Ishikawa (cell line): ENCODE results near the gene PRXL2B.

Source experiments
- CEBPB ChIP-seq: IDR thresholded peaks from 2 replicates; pipeline ENCODE4 v1.6.1; 2012
- CREB1 ChIP-seq: IDR thresholded peaks from 2 replicates; pipeline ENCODE4 v1.6.1; 2012; ENCODE audit warnings: low read depth
- EGR1 ChIP-seq: IDR thresholded peaks from 2 replicates; pipeline ENCODE4 v1.6.1; 2012
- EP300 ChIP-seq: IDR thresholded peaks from 2 replicates; pipeline ENCODE4 v1.6.1; 2012; ENCODE audit warnings: borderline replicate concordance
- FOXM1 ChIP-seq: IDR thresholded peaks from 2 replicates; pipeline ENCODE4 v1.6.1; 2012; ENCODE audit warnings: low read depth, borderline replicate concordance
- NFIC ChIP-seq: IDR thresholded peaks from 2 replicates; pipeline ENCODE4 v1.6.1; 2012
- RAD21 ChIP-seq: IDR thresholded peaks from 2 replicates; pipeline ENCODE4 v1.6.1; 2012; ENCODE audit warnings: low read depth
- TAF1 ChIP-seq: IDR thresholded peaks from 2 replicates; pipeline ENCODE4 v1.6.1; 2012; ENCODE audit warnings: low read depth, mild to moderate bottlenecking
- TCF12 ChIP-seq: IDR thresholded peaks from 2 replicates; pipeline ENCODE4 v1.6.1; 2012; ENCODE audit warnings: low read depth
- TEAD4 ChIP-seq: IDR thresholded peaks from 2 replicates; pipeline ENCODE4 v1.6.1; 2012
- YY1 ChIP-seq: IDR thresholded peaks from 2 replicates; pipeline ENCODE4 v1.6.1; 2012; ENCODE audit warnings: low read depth
- ZBTB7A ChIP-seq: IDR thresholded peaks from 2 replicates; pipeline ENCODE4 v1.6.1; 2012; ENCODE audit warnings: low read depth
- TF ChIP-seq, protein P1 (sequence below): IDR thresholded peaks from 2 replicates; pipeline ENCODE4 v1.6.1; 2012; ENCODE audit warnings: low read depth, mild to moderate bottlenecking
- TF ChIP-seq, protein P2 (sequence below): IDR thresholded peaks from 2 replicates; pipeline ENCODE4 v1.6.1; 2012
- TF ChIP-seq, protein P3 (sequence below): IDR thresholded peaks from 2 replicates; pipeline ENCODE4 v1.6.1; 2012

PRXL2B gene

DNA sequence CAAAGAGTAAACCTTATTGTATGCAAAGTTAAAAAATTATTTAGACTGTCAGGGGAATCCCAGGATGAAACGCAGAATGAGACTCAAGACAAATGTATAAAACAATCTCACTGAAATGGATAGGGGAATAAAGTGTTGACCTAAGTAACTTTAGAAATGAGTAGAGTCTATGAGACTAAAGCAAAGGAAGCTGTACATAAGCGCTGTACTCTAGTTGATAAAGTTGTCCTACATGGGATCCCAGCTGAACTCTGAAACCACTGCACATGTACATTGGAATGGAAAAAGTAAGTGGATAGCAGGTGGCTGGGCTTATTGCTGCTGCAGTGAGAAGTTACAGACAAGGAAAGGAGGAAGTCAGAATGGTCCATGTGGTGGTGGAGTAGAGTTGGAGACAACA is 27.6 kb downstream of the PRXL2B start:
- no peak for TF ChIP-seq TEAD4
- TF ChIP-seq, protein P1, sequence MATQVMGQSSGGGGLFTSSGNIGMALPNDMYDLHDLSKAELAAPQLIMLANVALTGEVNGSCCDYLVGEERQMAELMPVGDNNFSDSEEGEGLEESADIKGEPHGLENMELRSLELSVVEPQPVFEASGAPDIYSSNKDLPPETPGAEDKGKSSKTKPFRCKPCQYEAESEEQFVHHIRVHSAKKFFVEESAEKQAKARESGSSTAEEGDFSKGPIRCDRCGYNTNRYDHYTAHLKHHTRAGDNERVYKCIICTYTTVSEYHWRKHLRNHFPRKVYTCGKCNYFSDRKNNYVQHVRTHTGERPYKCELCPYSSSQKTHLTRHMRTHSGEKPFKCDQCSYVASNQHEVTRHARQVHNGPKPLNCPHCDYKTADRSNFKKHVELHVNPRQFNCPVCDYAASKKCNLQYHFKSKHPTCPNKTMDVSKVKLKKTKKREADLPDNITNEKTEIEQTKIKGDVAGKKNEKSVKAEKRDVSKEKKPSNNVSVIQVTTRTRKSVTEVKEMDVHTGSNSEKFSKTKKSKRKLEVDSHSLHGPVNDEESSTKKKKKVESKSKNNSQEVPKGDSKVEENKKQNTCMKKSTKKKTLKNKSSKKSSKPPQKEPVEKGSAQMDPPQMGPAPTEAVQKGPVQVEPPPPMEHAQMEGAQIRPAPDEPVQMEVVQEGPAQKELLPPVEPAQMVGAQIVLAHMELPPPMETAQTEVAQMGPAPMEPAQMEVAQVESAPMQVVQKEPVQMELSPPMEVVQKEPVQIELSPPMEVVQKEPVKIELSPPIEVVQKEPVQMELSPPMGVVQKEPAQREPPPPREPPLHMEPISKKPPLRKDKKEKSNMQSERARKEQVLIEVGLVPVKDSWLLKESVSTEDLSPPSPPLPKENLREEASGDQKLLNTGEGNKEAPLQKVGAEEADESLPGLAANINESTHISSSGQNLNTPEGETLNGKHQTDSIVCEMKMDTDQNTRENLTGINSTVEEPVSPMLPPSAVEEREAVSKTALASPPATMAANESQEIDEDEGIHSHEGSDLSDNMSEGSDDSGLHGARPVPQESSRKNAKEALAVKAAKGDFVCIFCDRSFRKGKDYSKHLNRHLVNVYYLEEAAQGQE = no peak
- no peak for TF ChIP-seq RAD21
- no peak for TF ChIP-seq YY1
- TF ChIP-seq TCF12 = no peak
- no peak for TF ChIP-seq EP300
- TF ChIP-seq, protein P2, sequence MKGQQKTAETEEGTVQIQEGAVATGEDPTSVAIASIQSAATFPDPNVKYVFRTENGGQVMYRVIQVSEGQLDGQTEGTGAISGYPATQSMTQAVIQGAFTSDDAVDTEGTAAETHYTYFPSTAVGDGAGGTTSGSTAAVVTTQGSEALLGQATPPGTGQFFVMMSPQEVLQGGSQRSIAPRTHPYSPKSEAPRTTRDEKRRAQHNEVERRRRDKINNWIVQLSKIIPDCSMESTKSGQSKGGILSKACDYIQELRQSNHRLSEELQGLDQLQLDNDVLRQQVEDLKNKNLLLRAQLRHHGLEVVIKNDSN = no peak
- TF ChIP-seq NFIC = no peak
- TF ChIP-seq FOXM1 = no peak
- no peak for TF ChIP-seq CREB1
- TF ChIP-seq, protein P3, sequence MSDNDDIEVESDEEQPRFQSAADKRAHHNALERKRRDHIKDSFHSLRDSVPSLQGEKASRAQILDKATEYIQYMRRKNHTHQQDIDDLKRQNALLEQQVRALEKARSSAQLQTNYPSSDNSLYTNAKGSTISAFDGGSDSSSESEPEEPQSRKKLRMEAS = no peak
- no peak for TF ChIP-seq TAF1
- TF ChIP-seq CEBPB = no peak
- TF ChIP-seq EGR1 = no peak
- no peak for TF ChIP-seq ZBTB7A

DNA sequence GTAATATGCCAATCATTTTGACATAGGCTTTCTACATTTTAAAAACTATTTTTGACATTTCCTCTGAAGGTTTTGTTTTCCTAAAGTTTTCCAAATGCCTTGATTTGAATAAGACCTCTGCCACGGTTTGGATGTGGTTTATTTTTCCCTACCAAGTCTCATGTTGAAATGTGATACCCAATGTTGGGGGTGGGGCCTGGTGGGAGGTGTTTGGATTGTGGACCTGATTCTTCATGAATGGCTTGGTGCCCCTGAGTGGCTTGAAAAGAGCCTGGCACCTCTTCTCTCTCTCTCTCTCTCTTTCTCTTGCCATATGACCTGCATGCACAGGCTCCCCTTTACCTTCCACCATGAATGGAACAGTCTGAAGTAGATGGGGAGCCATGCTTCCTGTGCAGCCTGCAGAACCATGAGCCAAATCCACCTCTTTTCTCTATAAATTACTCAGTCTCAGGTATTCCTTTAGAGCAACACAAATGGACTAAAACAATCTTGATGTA is 31.4 kb downstream of the PRXL2B start:
- TF ChIP-seq YY1 (no peak), TEAD4 (no peak), ZBTB7A (no peak)

DNA sequence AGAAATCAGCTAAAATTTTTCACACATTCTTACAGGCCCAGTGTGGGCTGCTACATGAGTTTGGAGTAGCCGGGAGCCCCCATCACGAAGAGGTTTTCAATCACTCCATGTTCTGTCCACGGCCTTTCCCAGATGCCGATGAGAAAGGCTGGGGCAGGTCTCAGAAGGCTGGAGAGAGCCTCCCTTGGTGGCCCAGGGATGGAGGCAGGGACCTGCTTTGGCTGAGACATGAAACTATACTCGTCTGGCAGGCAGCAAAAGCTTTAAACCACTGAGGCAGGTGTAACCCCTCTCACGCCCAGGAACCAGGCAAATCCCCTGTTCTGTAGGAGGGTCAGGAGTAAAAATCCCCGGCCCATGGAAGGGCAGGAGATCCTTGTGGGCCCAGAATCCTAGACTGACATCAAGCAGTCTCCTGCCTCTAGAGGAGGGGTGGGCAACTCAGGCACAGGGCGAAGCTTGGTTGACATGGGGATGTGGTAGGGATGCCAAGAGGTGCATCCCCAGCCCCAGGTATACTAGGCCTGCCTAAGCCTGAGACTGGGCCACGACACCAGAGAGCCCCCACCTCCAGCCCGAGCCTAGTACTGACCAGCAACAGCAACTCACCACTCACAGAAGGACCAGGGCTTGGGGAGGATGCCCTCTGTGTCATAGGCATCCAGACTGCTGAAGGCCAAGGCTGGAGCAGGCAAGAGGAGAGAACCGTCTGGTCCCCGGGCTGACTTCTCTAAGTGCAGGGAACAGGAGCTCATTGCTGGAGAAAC is 37.2 kb downstream of the PRXL2B start:
- TF ChIP-seq TEAD4 = no peak
- no peak for TF ChIP-seq FOXM1
- no peak for TF ChIP-seq RAD21
- TF ChIP-seq, protein P1 = no peak
- no peak for TF ChIP-seq CEBPB
- TF ChIP-seq EGR1 = no peak
- TF ChIP-seq EP300 = no peak
- no peak for TF ChIP-seq YY1
- TF ChIP-seq NFIC = no peak
- TF ChIP-seq ZBTB7A = no peak
- TF ChIP-seq, protein P3 = no peak
- no peak for TF ChIP-seq TCF12

DNA sequence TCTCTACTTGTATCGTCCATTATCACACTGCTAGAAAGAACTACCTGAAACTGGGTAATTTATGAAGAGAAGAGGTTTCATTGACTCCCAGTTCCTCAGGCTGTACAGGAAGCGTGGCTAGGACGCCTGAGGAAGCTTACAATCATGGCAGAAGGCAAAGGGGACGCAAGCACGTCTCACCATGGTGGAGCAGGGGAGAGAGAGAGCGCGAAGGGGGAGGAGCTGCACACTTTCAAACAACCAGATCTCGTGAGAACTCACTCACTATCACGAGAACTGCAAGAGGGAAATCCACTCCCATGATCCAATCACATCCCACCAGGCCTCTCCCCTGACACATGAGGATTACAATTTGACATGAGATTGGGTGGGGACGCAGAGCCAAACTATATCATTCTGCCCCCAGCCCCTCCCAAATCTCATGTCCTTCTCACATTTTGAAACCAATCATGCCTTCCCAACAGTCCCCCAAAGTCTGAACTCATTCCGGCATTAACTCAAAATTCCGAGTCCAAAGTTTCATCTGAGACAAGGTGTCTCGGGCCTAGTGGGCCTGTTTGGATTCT is 38.2 kb downstream of the PRXL2B start:
- TF ChIP-seq YY1 = no peak
- TF ChIP-seq TAF1 = no peak
- TF ChIP-seq EP300 = no peak
- TF ChIP-seq TCF12 = no peak
- no peak for TF ChIP-seq RAD21
- TF ChIP-seq, protein P1 = no peak
- TF ChIP-seq, protein P2 = no peak
- TF ChIP-seq TEAD4 = no peak
- TF ChIP-seq, protein P3 = no peak
- TF ChIP-seq CEBPB = no peak
- no peak for TF ChIP-seq FOXM1
- TF ChIP-seq CREB1 = no peak
- TF ChIP-seq NFIC = no peak
- no peak for TF ChIP-seq EGR1
- TF ChIP-seq ZBTB7A = no peak
